H1 (cell line): ENCODE results near the gene KRTAP12-3.

Source experiments
- FOSL1 ChIP-seq: IDR thresholded peaks from 2 replicates; pipeline ENCODE4 v1.6.1; 2011; ENCODE audit warnings: mild to moderate bottlenecking, low read depth, low read length, moderate library complexity; ENCODE audit not compliant: insufficient read depth
- POLR2A ChIP-seq, 2 experiments: IDR thresholded peaks; 1 replicate in 1 of 2; 2 replicates in 1 of 2; pipeline ENCODE4 v1.6.1; 2011; ENCODE audit warnings: low read depth in 2 of 2, low read length in 2 of 2, mild to moderate bottlenecking in 2 of 2; ENCODE audit errors: control extremely low read depth in 1 of 2
- SP1 ChIP-seq: IDR thresholded peaks from 2 replicates; pipeline ENCODE4 v1.6.1; 2011; ENCODE audit warnings: low read depth, low read length
- TF ChIP-seq, protein P1 (sequence below): IDR thresholded peaks from 2 replicates; pipeline ENCODE4 v1.6.1; 2011; ENCODE audit warnings: low read length, improper control_type of control experiment
- TF ChIP-seq, protein P2 (sequence below), 3 experiments: IDR thresholded peaks; 1 replicate in 2 of 3; 2 replicates in 1 of 3; pipeline versions ENCODE4 v1.5.1 to v1.6.1; 2011; ENCODE audit warnings: low read length in 3 of 3, mild to moderate bottlenecking in 3 of 3, inconsistent platforms in 2 of 3, low read depth in 1 of 3, moderate library complexity in 1 of 3; ENCODE audit not compliant: insufficient read depth in 1 of 3; ENCODE audit errors: control extremely low read depth in 1 of 3

DNA sequence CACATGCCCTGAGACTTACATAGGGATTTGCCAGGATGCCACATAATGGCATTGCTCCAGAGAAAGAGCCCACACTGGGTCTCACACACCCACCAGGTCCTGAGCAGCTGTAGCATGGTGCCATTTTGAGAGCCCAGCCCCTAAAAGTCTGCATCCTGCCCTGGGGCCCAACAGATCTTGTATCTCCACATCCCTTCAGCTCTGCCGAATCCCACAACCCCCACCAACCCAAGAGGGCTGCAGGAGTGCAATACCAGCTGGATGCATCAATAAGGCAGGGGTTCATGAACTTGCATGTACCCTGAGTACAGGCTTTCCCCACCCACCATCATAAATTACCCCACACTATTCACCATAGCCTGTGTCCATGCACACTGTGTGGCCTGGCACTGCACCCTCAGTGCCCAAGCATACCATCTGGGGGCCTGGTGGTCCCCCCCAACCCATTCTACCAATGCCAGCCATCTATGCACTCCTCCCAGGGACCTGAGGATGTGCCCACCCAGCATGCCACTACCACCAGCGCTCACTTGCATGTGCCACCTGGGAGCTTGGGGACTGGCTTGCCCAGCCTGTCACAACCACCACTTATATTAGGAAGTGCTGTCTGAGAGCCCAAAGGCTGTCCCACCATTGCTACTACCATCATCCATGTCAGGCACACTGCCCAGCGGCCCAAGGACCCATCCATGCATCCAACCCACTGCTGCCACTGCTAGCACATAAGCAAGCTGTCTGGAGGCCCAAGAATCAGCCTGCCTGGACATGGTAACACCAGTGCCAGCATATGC, 13.1 kb downstream of the KRTAP12-3 start:
- TF ChIP-seq, protein P1, sequence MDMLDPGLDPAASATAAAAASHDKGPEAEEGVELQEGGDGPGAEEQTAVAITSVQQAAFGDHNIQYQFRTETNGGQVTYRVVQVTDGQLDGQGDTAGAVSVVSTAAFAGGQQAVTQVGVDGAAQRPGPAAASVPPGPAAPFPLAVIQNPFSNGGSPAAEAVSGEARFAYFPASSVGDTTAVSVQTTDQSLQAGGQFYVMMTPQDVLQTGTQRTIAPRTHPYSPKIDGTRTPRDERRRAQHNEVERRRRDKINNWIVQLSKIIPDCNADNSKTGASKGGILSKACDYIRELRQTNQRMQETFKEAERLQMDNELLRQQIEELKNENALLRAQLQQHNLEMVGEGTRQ, result no peak
- TF ChIP-seq, protein P2, sequence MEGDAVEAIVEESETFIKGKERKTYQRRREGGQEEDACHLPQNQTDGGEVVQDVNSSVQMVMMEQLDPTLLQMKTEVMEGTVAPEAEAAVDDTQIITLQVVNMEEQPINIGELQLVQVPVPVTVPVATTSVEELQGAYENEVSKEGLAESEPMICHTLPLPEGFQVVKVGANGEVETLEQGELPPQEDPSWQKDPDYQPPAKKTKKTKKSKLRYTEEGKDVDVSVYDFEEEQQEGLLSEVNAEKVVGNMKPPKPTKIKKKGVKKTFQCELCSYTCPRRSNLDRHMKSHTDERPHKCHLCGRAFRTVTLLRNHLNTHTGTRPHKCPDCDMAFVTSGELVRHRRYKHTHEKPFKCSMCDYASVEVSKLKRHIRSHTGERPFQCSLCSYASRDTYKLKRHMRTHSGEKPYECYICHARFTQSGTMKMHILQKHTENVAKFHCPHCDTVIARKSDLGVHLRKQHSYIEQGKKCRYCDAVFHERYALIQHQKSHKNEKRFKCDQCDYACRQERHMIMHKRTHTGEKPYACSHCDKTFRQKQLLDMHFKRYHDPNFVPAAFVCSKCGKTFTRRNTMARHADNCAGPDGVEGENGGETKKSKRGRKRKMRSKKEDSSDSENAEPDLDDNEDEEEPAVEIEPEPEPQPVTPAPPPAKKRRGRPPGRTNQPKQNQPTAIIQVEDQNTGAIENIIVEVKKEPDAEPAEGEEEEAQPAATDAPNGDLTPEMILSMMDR (IDR thresholded peaks at IDR 0.05; ENCODE audit: control extremely low read depth in 1 of 3, insufficient read depth in 1 of 3, low read depth in 1 of 3, low read length in 3 of 3), result no peak
- TF ChIP-seq POLR2A (IDR thresholded peaks at IDR 0.05; ENCODE audit: control extremely low read depth in 1 of 2, low read depth in 2 of 2, low read length in 2 of 2), result no peak
- no peak for TF ChIP-seq SP1
- no peak for TF ChIP-seq FOSL1
